ENCODE results near the gene MED8. TPM values are rescaled to one million over a fixed set of nuclear protein-coding genes. Genes with fewer than 3 reads are reported as not detected.

The MED8 gene
- total and polyA plus RNA-seq, 2 of the 8 experiments (the other 6 are each of a cell fraction or from before 2014, with no cell fraction given): 7.0 to 20.6 TPM

DNA sequence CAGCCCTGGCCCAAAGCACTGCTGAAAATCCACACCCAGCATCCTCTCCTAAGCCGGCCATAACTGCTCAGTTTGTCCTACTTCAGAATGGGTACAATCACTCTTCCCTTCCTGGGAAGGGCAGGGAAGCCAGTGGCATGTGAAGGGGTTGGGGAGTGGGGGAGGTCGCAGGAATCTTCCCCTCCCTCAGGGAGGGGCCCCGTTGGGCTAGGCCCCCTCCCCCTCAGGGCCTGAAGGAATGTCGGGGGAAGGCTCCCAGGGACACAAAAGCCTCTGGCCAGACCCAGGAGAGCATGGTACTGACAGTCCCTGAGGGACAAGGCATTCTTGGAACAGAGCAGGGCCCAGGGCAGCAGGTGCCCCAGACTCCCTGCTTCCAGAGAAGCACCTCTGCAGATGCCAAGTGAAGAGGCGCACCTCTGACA lies 23.0 kb downstream of the MED8 start:
- DNase-seq (ENCODE audit: low read depth in 1 of 2, low spot score in 2 of 2): no peak
- Histone ChIP-seq H3K79me1 (ENCODE audit: low read depth, low read length) (peaks cover 8% of the 10 kb centered on the region), H4K5ac (ENCODE audit: insufficient read length, low read depth, low read length) (no peak overlapping the region), H3K9ac (replicated peaks in 1 of 4; ENCODE audit: extremely low read depth in 1 of 4, low read depth in 3 of 4, low read length in 3 of 4) (peak overlapping the region in 3 of 4 experiments; percentile 26 to 42 (median 40); a peak in 5 of 7 replicates), H4K91ac (replicated peaks; ENCODE audit: insufficient read length, low read length) (peak overlapping the region; percentile 96), H2BK5ac (ENCODE audit: low read depth, low read length) (0 out of 2 replicates have a peak overlapping the region, but pooled peaks have one; percentile 87), H2BK20ac (ENCODE audit: low read length) (no peak overlapping the region), H3K18ac (ENCODE audit: extremely low read depth, low read length) (peak overlapping the region; percentile 95), H3K23ac (ENCODE audit: insufficient read length) (no peak overlapping the region), H2BK12ac (ENCODE audit: low read depth, low read length) (peak overlapping the region; percentile 90; the same call in 1 of the 2 replicates), H3K4me1 (replicated peaks in 1 of 4; ENCODE audit: control insufficient read depth in 3 of 4, insufficient read depth in 4 of 4, low read length in 3 of 4) (peaks cover 4 to 21% (median 13%) of the 10 kb centered on the region in 4 experiments), H2AK5ac (ENCODE audit: low read depth, low read length) (0 out of 2 replicates have a peak overlapping the region, but pooled peaks have one; percentile 94), H3K23me2 (ENCODE audit: low read depth, low read length) (peaks cover 13% of the 10 kb centered on the region), H3K36me3 (ENCODE audit: control insufficient read depth in 2 of 4, insufficient read depth in 4 of 4, low read length in 3 of 4) (peaks cover 10 to 36% (median 19%) of the 10 kb centered on the region in 4 experiments), H4K8ac (ENCODE audit: extremely low read depth, insufficient read depth, low read length) (no peak overlapping the region; the same call in 1 of the 2 replicates), H3K9me3 (ENCODE audit: insufficient read depth in 2 of 2, low read depth in 1 of 2, low read length in 1 of 2) (no peaks in the 10 kb centered on the region), H2AFZ (ENCODE audit: low read length) (no peak overlapping the region), H3K56ac (replicated peaks; ENCODE audit: insufficient read length, low read depth, low read length) (no peak overlapping the region), H3K27ac (ENCODE audit: low read depth, low read length) (no peak overlapping the region), H3K79me2 (ENCODE audit: control insufficient read depth in 1 of 2, insufficient read depth in 2 of 2, low read length in 2 of 2) (peaks cover 0 to under 1% of the 10 kb centered on the region in 2 experiments; a peak in 1 of 4 replicates), H3K4me2 (ENCODE audit: insufficient read depth in 1 of 2, low read depth in 2 of 2, low read length in 2 of 2) (peak overlapping the region; percentile 93 to 96), H3K4me3 (ENCODE audit: extremely low read depth in 1 of 4, insufficient read depth in 2 of 4, low read depth in 3 of 4, low read length in 4 of 4) (peak overlapping the region; percentile 33 to 68 (median 58)), H3K4ac (replicated peaks; ENCODE audit: insufficient read length, low read depth, low read length) (no peak overlapping the region), H2BK120ac (replicated peaks; ENCODE audit: low read depth, low read length) (no peak overlapping the region), H3K14ac (ENCODE audit: insufficient read length) (no peak overlapping the region), H2BK15ac (ENCODE audit: low read length) (peak overlapping the region; percentile 97; the same call in 1 of the 2 replicates), H4K20me1 (replicated peaks in 1 of 2; ENCODE audit: control insufficient read depth in 1 of 2, insufficient read depth in 2 of 2, low read length in 2 of 2) (peaks cover 5 to 14% of the 10 kb centered on the region in 2 experiments), H3K27me3 (replicated peaks in 1 of 4; ENCODE audit: control insufficient read depth in 3 of 4, extremely low read depth in 1 of 4, insufficient read depth in 3 of 4, low read length in 3 of 4) (no peaks in the 10 kb centered on the region)
- TF ChIP-seq KDM1A (IDR thresholded peaks at IDR 0.05; ENCODE audit: borderline replicate concordance, low read length) (peak; percentile 83; the same call in 1 of the 2 replicates), SP1 (IDR thresholded peaks at IDR 0.05; ENCODE audit: low read depth, low read length) (0 out of 2 replicates have a peak, but pooled peaks have one; percentile 22), MAFK (IDR thresholded peaks at IDR 0.05; ENCODE audit: low read depth, low read length) (no peak), TEAD4 (IDR thresholded peaks at IDR 0.05; ENCODE audit: low read depth, low read length) (0 out of 2 replicates have a peak, but pooled peaks have one; percentile 16)
- no peak for FAIRE-seq
- ChIA-PET CTCF (ENCODE audit: partially characterized antibody) (no interaction called here), POLR2A (ENCODE audit: partially characterized antibody) (interaction anchor here (0.8 to 3.9 kb wide), 3 partner anchors 9 to 22 kb away, joined by 3 to 33 read pairs (median 5); partner anchors contain the start of genes MED8 and SZT2)
- 32% methylated on average over 3 of the region's 5 CpGs; no CpG with 5 or more reads in 1 of the 2 experiments for WGBS, 2 experiments (ENCODE audit: extremely low coverage in 1 of 2, insufficient coverage in 1 of 2, insufficient read length in 1 of 2, insufficient replicate concordance in 2 of 2, low coverage in 1 of 2, low lambda C conversion rate in 2 of 2, missing lambda C conversion rate in 1 of 2)

Data from H1 (cell line).